H7 (cell line): Measurements from ENCODE around the gene SDK1. TPM values are rescaled to one million over a fixed set of nuclear protein-coding genes. Genes with fewer than 3 reads are reported as not detected.
"Not testable (repeated sequence)": the region's sequence is repeated elsewhere in the genome, so short reads cannot be mapped to it uniquely, and the experiment has no call there.

Experiments
- DNase-seq: peaks from one replicate; pipeline ENCODE4 v3.0.0; 2012
- H3K27me3 ChIP-seq: 2 replicates; pipeline ENCODE4 v1.6.0; 2011; ENCODE audit warnings: mild to moderate bottlenecking, low read length; ENCODE audit not compliant: control insufficient read depth, insufficient read depth
- H3K36me3 ChIP-seq: replicated peaks from 2 replicates; pipeline ENCODE4 v1.5.1; 2011; ENCODE audit warnings: low read length; ENCODE audit not compliant: control insufficient read depth, insufficient read depth
- H3K4me3 ChIP-seq: 2 replicates; pipeline ENCODE4 v1.5.1; 2011; ENCODE audit warnings: low read depth, mild to moderate bottlenecking, control low read depth, low read length, moderate library complexity; ENCODE audit not compliant: insufficient read depth
- total RNA-seq: library from RNA; depleted of rRNA; stranded (reverse); fragments of >200 nt; shearing (Covaris generic); gene quantifications from 2 replicates; pipeline ENCODE4 v1.2.3, GENCODE V29; 2014

Gene SDK1
- total RNA-seq, 1 experiment from 2014 or later, result 2.4 TPM

GRCh38 chr7:3955751-3956696 is 655.0 kb downstream of the SDK1 start:
- no peaks in the 10 kb centered on the region for H3K27me3 ChIP-seq
- H3K36me3 ChIP-seq, result no peaks in the 10 kb centered on the region
- DNase-seq, result no peak
- no peak overlapping the region for H3K4me3 ChIP-seq

- no peaks in the 10 kb centered on the region for H3K27me3 ChIP-seq
- no peak for DNase-seq
- H3K4me3 ChIP-seq, result no peak overlapping the region
- H3K36me3 ChIP-seq, result no peaks in the 10 kb centered on the region
Measured at GRCh38 chr7:3956949-3957348, 655.9 kb downstream of the SDK1 start.

DNA sequence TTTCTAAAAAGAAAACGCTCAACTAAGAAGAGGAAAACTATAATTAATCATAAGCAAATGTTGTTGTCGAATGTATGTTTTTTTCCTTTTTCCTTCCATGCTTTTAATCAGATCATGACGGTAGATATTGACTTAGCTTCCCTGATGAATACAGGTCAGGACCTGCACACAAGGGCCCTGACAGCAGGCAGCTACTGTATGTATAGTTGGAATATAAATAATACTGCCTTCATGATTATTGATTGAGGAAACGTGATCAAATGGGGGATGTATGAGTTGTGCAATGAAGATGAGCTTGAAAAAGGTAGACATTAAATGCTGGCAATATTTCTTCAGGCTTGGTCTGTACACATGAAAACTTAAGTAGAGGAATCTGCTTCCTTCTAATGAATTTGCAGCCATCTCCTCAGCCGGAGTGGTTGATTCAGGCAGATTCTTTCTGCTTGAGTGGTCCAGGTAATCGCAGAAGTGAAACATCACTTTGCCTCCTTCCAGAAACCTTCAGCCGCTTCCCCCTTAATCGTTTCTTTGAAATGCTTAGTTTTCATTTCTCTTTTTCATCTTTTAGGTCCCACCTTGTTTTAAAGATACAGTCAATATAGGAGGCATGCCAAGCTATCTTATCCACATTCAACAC is 656.5 kb downstream of the SDK1 start:
- no peak for DNase-seq
- Histone ChIP-seq H3K36me3 (no peaks in the 10 kb centered on the region), H3K27me3 (no peaks in the 10 kb centered on the region), H3K4me3 (no peak overlapping the region)

GRCh38 chr7:3958109-3958483 is 657.0 kb downstream of the SDK1 start:
- H3K36me3 ChIP-seq, result no peaks in the 10 kb centered on the region
- DNase-seq, result no peak
- H3K27me3 ChIP-seq, result no peaks in the 10 kb centered on the region
- no peak overlapping the region for H3K4me3 ChIP-seq

DNA sequence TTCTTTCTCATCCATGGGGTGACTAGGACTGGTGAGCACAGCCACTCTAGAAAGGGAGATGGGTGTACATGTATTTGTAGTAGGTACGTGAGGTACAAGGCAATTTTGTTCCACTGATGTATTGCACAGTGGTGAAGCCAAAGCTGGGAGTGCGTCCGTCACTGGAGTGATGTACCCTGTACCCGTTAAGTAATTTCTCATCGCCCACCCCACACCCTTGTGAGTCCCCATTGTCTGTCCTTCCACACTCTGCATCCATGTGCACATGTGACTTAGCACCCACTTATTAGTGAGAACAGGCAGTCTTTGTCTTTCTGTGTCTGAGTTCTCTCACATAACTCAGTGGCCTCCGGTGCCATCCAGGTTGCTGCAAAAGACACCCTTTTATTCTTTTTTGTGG is 658.3 kb downstream of the SDK1 start:
- no peaks in the 10 kb centered on the region for H3K27me3 ChIP-seq
- no peak for DNase-seq

GRCh38 chr7:3960050-3960763 is 659.2 kb downstream of the SDK1 start:
- Histone ChIP-seq H3K27me3 (no peaks in the 10 kb centered on the region), H3K4me3 (no peak overlapping the region), H3K36me3 (no peaks in the 10 kb centered on the region)
- DNase-seq, result no peak

More for the DNA sequence above, 658.3 kb downstream of the SDK1 start:
- Histone ChIP-seq H3K4me3 (no peak overlapping the region), H3K36me3 (no peaks in the 10 kb centered on the region)

DNA sequence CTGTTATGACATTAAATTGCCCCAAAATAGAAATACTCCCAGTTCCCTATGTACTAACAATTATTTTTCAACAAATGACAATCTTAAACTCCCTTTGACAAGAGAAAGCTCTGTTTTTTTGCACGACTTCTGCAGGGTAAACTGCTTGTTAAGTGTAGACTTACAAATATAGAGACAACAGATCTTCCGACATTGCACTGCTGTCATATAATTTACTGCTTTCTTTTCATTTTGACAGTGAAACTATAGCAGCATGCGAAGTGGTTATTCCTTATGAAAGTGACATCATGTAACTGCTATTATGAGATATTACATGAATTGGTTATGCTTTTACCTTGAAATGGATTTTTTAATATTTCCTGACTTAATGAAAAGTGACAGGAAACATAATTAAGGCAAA is 659.9 kb downstream of the SDK1 start:
- H3K36me3 ChIP-seq, result no peaks in the 10 kb centered on the region
- no peak for DNase-seq
- no peaks in the 10 kb centered on the region for H3K27me3 ChIP-seq
- H3K4me3 ChIP-seq, result no peak overlapping the region

DNA sequence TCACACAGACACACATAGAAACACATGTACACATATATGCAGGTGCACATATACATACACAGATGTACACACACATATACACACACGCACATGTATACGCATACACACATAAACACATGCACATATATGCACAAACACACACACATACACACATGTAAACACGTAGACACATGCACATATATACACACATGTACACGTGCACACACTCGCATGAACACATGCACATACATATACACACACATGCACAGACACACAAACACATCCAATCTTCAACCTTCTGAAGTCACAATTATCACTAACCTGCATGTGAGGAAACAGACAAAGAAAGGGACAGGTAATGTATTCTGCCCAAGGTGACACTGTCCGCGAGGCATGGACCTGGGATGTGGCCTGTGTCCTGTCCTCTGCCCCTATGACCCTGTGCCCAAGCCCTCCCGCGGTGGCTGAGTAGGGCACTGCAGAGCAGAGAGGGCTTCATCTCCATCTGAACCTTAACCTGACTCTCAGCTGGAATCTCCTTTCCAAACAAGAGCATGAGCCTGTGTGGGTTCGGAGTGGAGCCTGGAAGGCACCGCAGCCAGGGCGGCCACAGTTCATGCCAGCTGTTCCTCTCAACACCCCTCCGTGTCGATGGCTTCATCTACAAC is 660.9 kb downstream of the SDK1 start:
- DNase-seq, result no peak
- H3K36me3 ChIP-seq, result no peaks in the 10 kb centered on the region
- no peak overlapping the region for H3K4me3 ChIP-seq
- no peaks in the 10 kb centered on the region for H3K27me3 ChIP-seq

- H3K4me3 ChIP-seq, H3K27me3 ChIP-seq, H3K36me3 ChIP-seq, DNase-seq: not testable (repeated sequence)
Measured at GRCh38 chr7:3963768-3964167, 662.7 kb downstream of the SDK1 start.

DNA sequence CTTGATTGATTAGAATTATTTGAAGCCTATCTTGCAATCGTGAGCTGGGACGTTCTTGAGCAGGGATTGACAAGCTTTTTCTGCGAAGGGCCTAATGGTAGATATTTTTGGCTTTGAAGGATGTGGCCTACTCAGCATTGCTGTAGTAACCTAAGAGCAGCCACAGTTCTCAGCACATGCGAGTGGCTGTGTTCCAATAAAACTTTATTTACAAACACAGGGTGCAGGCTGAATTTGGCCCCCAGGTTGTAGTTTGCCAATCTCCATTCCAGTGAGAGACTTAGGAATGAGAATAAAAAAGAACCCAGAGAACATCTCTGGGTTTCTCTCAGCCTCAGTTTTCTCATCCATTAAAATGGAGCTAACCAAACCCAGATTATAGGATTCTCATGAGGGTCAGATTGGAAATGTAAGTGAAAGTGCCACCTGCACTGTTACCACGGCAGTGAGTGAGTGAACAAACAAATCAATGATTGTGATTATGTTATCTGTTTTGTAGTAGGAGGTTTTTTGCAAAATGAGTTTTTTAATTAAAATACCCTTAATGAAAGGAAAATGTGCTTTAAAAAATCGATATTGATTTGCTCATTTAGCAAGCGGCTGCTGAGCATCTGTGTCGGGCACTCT is 664.0 kb downstream of the SDK1 start:
- Histone ChIP-seq H3K4me3 (no peak overlapping the region), H3K36me3 (no peaks in the 10 kb centered on the region), H3K27me3 (no peaks in the 10 kb centered on the region)
- DNase-seq, result no peak

- Histone ChIP-seq H3K27me3 (no peaks in the 10 kb centered on the region), H3K36me3 (no peaks in the 10 kb centered on the region), H3K4me3 (no peak overlapping the region)
- DNase-seq, result no peak
Measured at GRCh38 chr7:3965794-3966395, 664.8 kb downstream of the SDK1 start.

DNA sequence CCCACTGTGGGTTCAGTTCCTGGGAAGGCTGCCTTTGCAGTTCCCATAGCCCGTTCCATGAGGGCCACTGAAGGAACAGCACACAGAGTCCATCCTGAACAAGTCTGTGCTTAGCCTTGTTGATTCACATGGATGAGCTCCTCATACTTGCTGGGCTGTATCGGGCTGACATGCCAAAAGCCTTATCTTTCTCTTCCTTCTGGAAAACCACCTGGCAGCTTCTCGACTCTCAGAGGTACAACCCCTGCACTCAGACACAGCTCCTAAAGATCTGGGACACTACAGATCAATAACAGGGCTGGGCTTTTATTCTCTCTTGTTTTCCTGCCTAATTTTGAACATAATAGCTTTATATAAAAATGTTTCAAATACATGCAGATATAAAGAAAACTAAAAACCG is 667.2 kb downstream of the SDK1 start:
- H3K4me3 ChIP-seq, result no peak overlapping the region
- H3K27me3 ChIP-seq, result no peaks in the 10 kb centered on the region
- no peak for DNase-seq
- H3K36me3 ChIP-seq, result no peaks in the 10 kb centered on the region

- H3K36me3 ChIP-seq, result no peaks in the 10 kb centered on the region
- no peak for DNase-seq
- no peaks in the 10 kb centered on the region for H3K27me3 ChIP-seq
- no peak overlapping the region for H3K4me3 ChIP-seq
Measured at GRCh38 chr7:3969286-3969685, 668.2 kb downstream of the SDK1 start.

GRCh38 chr7:3971323-3971722 is 670.3 kb downstream of the SDK1 start:
- no peaks in the 10 kb centered on the region; the same call in 1 of the 2 replicates for H3K36me3 ChIP-seq
- DNase-seq, result no peak
- H3K27me3 ChIP-seq, result no peaks in the 10 kb centered on the region
- no peak overlapping the region for H3K4me3 ChIP-seq
